Keratinocyte (primary cell): Measurements from ENCODE around the gene JPT1. TPM values are rescaled to one million over a fixed set of nuclear protein-coding genes. Genes with fewer than 3 reads are reported as not detected.

Experiments used
- DNase-seq: peaks from one replicate; pipeline ENCODE4 v3.0.0-alpha.2; 2011; ENCODE audit warnings: low read depth, missing footprints, low spot score
- FAIRE-seq: peaks from 2 replicates; lab custom pipeline; 2011; peaks lifted over from hg19 to GRCh38; lab: Jason Lieb, UNC
- H2AFZ ChIP-seq: 2 replicates; pipeline ENCODE4 v1.6.0; 2012; ENCODE audit warnings: low read length, control low read depth, inconsistent platforms; ENCODE audit not compliant: control insufficient read depth
- H3K27ac ChIP-seq: 2 replicates; pipeline ENCODE4 v1.5.1; 2011; ENCODE audit warnings: low read length; ENCODE audit not compliant: control insufficient read depth, insufficient read depth
- H3K27me3 ChIP-seq: 3 replicates; pipeline ENCODE4 v1.6.0; 2011; ENCODE audit warnings: low read length; ENCODE audit not compliant: control insufficient read depth, insufficient read depth; ENCODE audit errors: extremely low read depth
- H3K36me3 ChIP-seq, 2 experiments: 2 replicates in 1 of 2; 3 replicates in 1 of 2; pipeline ENCODE4 v1.5.1; 2011; ENCODE audit warnings: low read length in 2 of 2, mild to moderate bottlenecking in 1 of 2; ENCODE audit not compliant: control insufficient read depth in 2 of 2, insufficient read depth in 2 of 2; ENCODE audit errors: extremely low read depth in 1 of 2
- H3K4me1 ChIP-seq: 3 replicates; pipeline ENCODE4 v1.5.1; 2011; ENCODE audit warnings: low read length; ENCODE audit not compliant: control insufficient read depth, insufficient read depth; ENCODE audit errors: extremely low read depth
- H3K4me2 ChIP-seq: 3 replicates; pipeline ENCODE4 v1.6.0; 2011; ENCODE audit warnings: low read depth, low read length; ENCODE audit not compliant: control insufficient read depth, insufficient read depth; ENCODE audit errors: extremely low read depth
- H3K4me3 ChIP-seq, 3 experiments: fragments of 200-600 bp in 1 of 3; sonication (generic) in 1 of 3; 2 replicates in 2 of 3; 3 replicates in 1 of 3; pipeline ENCODE4 v1.5.1; 2011 to 2016; ENCODE audit warnings: low read length in 3 of 3, mild to moderate bottlenecking in 3 of 3, control low read depth in 2 of 3, inconsistent platforms in 1 of 3, low read depth in 1 of 3, mixed read lengths in 1 of 3, mixed run types in 1 of 3, moderate library complexity in 1 of 3; ENCODE audit not compliant: control insufficient read depth in 2 of 3, insufficient read depth in 2 of 3; ENCODE audit errors: extremely low read depth in 1 of 3
- H3K79me2 ChIP-seq: 2 replicates; pipeline ENCODE4 v1.6.0; 2012; ENCODE audit warnings: low read length; ENCODE audit not compliant: control insufficient read depth, insufficient read depth
- H3K9ac ChIP-seq: 3 replicates; pipeline ENCODE4 v1.6.0; 2011; ENCODE audit warnings: low read length; ENCODE audit not compliant: control insufficient read depth, insufficient read depth; ENCODE audit errors: extremely low read depth
- H3K9me1 ChIP-seq: 3 replicates; pipeline ENCODE4 v1.6.0; 2011; ENCODE audit warnings: low read length; ENCODE audit not compliant: control insufficient read depth, insufficient read depth; ENCODE audit errors: extremely low read depth
- H3K9me3 ChIP-seq: 2 replicates; pipeline ENCODE4 v1.5.1; 2012; ENCODE audit warnings: low read depth, low read length; ENCODE audit not compliant: control insufficient read depth
- H4K20me1 ChIP-seq: 3 replicates; pipeline ENCODE4 v1.6.0; 2011; ENCODE audit warnings: low read length; ENCODE audit not compliant: control insufficient read depth, insufficient read depth; ENCODE audit errors: extremely low read depth
- EZH2 ChIP-seq: IDR thresholded peaks from one replicate; pipeline ENCODE4 v1.6.1; 2012; ENCODE audit warnings: inconsistent platforms, mild to moderate bottlenecking, low read length, moderate library complexity
- dilution Hi-C: fragments of 300-500 bp; cut with MboI; formaldehyde crosslinking; loops from one replicate; pipeline ENCODE4 v1.7.0; 2020; ENCODE audit warnings: low sequenced_read_pairs; ENCODE audit not compliant: extremely low pct_ligation_motif_present
- polyA plus RNA-seq, 5 experiments: library from polyadenylated mRNA; depleted of rRNA in 3 of 5; stranded (reverse) in 3 of 5; stranded (forward) in 1 of 5; unstranded in 1 of 5; fragments of >200 nt; gene quantifications; 1 replicate in 1 of 5; 2 replicates in 3 of 5; 3 replicates in 1 of 5; pipeline versions ENCODE4 v1.2.1 to v1.2.3, GENCODE V29; 2011 to 2012; ENCODE audit warnings: missing spikeins in 2 of 5, low read depth in 1 of 5, low replicate concordance in 1 of 5
- TF ChIP-seq, protein P1 (sequence below), 3 experiments: IDR thresholded peaks in 1 of 3; conservative IDR thresholded peaks in 1 of 3; optimal IDR thresholded peaks in 1 of 3; 2 replicates in 2 of 3; 3 replicates in 1 of 3; pipeline versions ENCODE3 to v1.5.1; 2011; ENCODE audit warnings: low read length in 3 of 3, mild to moderate bottlenecking in 3 of 3, moderate library complexity in 2 of 3, control low read depth in 1 of 3, inconsistent platforms in 1 of 3; ENCODE audit not compliant: insufficient read depth in 2 of 3; ENCODE audit errors: extremely low read depth in 1 of 3

The JPT1 gene
- polyA plus RNA-seq, 1 donor (not counting 4 experiments of a cell fraction or from before 2014, with no cell fraction given): 142 TPM

DNA sequence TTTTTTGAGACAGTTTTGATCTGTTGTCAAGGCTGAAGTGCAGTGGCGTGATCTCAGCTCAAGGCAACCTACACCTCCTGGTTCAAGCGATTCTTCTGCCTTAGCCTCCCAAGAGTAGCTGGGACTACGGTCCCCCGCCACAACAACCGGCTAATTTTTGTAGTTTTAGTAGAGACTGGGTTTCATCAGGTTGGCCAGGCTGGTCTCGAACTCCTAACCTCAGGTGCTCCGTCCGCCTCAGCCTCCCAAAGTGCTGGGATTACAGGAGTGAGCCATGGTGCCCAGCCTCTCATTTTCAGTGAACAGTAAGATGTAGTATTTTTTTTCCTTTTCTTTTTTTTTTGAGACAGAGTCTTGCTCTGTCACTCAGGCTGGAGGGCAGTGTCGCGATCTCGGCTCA is 20.7 kb upstream of the JPT1 start:
- H3K4me3 ChIP-seq: no peak overlapping the region
- no peak overlapping the region for H2AFZ ChIP-seq
- no peaks in the 10 kb centered on the region for H3K4me1 ChIP-seq
- no peak overlapping the region for H3K4me2 ChIP-seq
- no peaks in the 10 kb centered on the region for H3K9me1 ChIP-seq
- no peaks in the 10 kb centered on the region for H3K27me3 ChIP-seq
- peaks cover 17 to 38% of the 10 kb centered on the region in 2 experiments for H3K36me3 ChIP-seq
- no peak overlapping the region for H3K27ac ChIP-seq
- dilution Hi-C loops: no loop called here
- H3K9ac ChIP-seq: no peak overlapping the region
- no peaks in the 10 kb centered on the region for H3K9me3 ChIP-seq
- FAIRE-seq (no peak), DNase-seq (no peak)
- TF ChIP-seq, protein P1, sequence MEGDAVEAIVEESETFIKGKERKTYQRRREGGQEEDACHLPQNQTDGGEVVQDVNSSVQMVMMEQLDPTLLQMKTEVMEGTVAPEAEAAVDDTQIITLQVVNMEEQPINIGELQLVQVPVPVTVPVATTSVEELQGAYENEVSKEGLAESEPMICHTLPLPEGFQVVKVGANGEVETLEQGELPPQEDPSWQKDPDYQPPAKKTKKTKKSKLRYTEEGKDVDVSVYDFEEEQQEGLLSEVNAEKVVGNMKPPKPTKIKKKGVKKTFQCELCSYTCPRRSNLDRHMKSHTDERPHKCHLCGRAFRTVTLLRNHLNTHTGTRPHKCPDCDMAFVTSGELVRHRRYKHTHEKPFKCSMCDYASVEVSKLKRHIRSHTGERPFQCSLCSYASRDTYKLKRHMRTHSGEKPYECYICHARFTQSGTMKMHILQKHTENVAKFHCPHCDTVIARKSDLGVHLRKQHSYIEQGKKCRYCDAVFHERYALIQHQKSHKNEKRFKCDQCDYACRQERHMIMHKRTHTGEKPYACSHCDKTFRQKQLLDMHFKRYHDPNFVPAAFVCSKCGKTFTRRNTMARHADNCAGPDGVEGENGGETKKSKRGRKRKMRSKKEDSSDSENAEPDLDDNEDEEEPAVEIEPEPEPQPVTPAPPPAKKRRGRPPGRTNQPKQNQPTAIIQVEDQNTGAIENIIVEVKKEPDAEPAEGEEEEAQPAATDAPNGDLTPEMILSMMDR (optimal IDR thresholded peaks at IDR 0.05 in 1 of 3, IDR thresholded peaks at IDR 0.05 in 1 of 3, conservative IDR thresholded peaks at IDR 0.05 in 1 of 3; ENCODE audit: extremely low read depth in 1 of 3, insufficient read depth in 2 of 3, low read length in 3 of 3): no peak
- TF ChIP-seq EZH2: no peak
- H4K20me1 ChIP-seq: peaks cover 2% of the 10 kb centered on the region
- peaks cover 86% of the 10 kb centered on the region for H3K79me2 ChIP-seq

DNA sequence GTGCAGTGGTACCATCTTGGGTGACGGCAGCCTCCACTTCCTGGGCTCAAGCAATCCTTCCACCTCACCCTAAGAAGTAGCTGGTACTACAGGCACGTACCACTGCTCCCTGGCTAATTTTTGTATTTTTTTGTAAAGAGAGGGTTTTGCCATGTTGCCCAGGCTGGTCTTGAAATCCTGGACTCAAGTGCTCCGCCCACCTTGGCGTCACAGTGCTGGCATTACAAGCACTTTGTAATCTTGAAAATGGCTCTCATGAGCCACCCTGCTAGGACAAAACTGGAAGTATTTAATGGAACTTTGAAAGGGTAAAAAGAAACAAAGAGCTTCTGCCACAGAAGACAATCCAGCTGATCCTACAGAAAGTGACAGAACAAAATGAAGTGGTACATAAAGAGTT is 19.2 kb upstream of the JPT1 start:
- no peaks in the 10 kb centered on the region for H3K4me1 ChIP-seq
- no peak for DNase-seq
- no peak overlapping the region for H3K4me2 ChIP-seq
- H3K4me3 ChIP-seq: no peak overlapping the region
- H3K36me3 ChIP-seq: peaks cover 17 to 32% of the 10 kb centered on the region in 2 experiments
- H3K9ac ChIP-seq: no peak overlapping the region
- H3K27me3 ChIP-seq: no peaks in the 10 kb centered on the region
- H3K9me1 ChIP-seq: no peaks in the 10 kb centered on the region
- no peak for FAIRE-seq
- H2AFZ ChIP-seq: no peak overlapping the region
- dilution Hi-C loops: no loop called here
- H3K79me2 ChIP-seq: peaks cover 78% of the 10 kb centered on the region
- H3K9me3 ChIP-seq: no peaks in the 10 kb centered on the region
- TF ChIP-seq, protein P1 (optimal IDR thresholded peaks at IDR 0.05 in 1 of 3, IDR thresholded peaks at IDR 0.05 in 1 of 3, conservative IDR thresholded peaks at IDR 0.05 in 1 of 3; ENCODE audit: extremely low read depth in 1 of 3, insufficient read depth in 2 of 3, low read length in 3 of 3): no peak
- no peak for TF ChIP-seq EZH2
- H4K20me1 ChIP-seq: no peaks in the 10 kb centered on the region
- no peak overlapping the region for H3K27ac ChIP-seq
